HK-2 (cell line): ENCODE data around the gene ZMYND10.
A peak's percentile ranks its signal among the peaks of the same experiment; 100 is the strongest.

Experiments used
- DNase-seq: peaks from one replicate; pipeline ENCODE4 v3.0.0-alpha.2; 2018; ENCODE audit not compliant: unreplicated experiment

Gene ZMYND10

DNA sequence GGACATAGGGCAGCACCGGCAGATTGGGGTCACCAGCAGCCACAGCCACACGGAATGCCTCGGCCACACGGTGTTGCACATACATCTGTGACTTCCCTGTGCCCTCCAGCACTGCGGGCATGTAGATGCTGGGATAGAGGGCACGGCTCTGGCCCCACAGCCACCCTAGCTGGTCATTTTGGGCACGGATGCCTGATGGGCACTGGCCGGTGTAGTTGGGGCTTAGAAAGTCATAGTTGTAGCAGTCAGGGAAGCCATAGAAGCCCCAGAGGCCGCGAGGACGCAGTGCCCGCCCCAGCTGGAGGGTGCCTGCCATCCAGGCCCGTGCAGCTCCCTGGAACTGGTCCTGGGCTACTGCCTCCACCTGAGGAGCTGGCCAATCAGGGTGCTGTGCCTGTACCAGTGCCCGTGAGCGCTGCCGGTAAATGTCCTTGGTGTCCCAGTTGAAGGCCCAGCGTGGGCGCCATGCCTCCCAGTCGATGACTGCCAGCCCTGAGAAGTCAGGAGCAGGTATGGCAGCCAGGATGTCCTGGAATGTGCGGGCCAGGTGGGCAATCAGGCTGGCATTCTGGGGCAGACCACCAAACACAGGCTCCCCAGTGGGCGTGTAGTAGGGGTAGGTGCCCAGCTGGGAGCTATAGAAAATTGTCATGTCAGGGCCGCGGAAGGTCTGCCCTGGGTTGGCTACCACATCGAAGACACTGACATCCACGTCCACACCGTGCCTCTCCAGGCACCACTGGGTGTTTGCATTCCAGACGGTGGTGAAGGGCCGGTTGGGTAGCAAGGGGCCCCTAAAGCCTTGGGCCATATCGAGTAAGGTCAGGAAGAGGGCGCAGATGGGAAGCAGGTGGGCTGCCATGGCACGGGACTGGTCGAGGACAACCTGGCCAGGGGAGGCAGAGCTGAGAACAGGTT, 43.2 kb downstream of the ZMYND10 start:
- no peak for DNase-seq

DNA sequence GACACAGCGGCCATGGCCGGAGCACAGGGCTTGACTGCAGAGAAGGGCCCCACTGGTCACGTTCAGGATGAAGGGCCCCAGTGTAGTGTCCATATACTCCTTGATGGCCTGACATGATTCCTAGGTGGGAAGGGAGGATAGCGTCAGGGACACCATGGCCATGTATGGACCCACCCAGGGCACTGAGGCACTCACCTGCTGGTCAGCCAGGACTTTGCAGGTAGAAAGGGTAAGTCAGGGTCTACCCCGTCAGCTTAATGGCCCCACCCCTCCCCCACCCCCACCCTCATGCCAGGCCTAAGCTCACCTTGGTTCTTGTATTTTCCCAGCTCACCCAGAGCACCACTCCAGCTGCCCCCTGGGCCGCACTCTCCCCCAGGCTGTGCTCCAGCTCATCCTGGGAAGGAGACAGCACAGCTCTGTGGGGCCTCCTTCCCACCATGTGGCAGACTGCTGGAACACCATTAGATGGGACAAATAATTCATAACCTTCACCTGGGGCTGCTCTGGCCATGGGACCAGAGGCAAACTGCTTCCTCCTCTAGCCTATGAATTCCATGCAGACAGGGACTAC, 44.8 kb downstream of the ZMYND10 start:
- DNase-seq, result no peak

DNA sequence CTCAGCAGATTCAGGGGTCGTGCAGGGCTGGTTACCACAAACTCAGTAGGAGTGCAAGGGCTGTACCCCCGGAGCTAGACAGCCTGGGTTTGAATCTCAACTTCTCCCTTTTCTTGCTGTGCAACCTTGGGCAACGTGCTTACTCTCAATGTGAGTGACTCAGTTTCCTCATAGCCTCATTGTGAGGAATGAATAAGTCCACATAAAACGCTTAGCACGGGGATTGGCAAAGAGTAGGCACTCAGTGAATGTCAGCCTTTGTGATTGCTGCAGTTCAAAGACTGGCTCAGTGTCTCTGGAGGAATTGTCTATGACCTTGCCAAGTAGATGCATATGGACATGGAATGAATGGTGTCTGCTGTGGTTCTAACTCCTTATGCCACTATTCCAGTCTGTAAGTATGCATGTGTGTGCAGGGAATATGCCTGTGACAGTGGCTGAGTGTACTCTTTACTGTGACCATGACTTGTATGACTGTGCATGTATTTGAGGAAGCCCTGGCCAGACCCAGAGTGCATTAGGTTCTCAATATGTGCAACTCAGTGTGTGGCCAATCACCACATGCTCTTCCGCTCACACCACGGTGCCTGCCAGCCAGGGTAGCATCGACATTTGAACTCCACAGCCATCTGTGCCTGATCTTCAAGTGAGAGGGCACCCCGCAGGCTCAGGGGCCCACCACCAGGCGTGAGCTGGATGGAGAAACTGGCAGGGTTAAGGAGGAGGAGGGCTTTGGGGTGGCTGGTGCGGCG, 45.4 kb downstream of the ZMYND10 start:
- DNase-seq, result no peak

DNA sequence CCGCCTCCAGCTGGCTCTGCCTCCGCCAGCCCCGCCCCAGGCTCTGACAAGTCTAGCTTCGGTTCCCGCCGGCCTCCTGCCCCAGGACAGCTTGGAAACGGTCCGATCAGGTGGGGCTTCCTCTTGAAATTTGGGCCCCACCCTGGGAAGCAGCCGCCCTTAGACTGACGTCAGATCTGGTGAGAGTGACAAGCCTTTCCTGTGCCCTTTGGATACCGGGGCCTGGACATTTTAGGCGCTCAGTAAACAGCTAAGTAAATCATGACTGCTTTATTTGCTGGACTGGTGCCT, 45.9 kb downstream of the ZMYND10 start:
- no peak for DNase-seq

DNA sequence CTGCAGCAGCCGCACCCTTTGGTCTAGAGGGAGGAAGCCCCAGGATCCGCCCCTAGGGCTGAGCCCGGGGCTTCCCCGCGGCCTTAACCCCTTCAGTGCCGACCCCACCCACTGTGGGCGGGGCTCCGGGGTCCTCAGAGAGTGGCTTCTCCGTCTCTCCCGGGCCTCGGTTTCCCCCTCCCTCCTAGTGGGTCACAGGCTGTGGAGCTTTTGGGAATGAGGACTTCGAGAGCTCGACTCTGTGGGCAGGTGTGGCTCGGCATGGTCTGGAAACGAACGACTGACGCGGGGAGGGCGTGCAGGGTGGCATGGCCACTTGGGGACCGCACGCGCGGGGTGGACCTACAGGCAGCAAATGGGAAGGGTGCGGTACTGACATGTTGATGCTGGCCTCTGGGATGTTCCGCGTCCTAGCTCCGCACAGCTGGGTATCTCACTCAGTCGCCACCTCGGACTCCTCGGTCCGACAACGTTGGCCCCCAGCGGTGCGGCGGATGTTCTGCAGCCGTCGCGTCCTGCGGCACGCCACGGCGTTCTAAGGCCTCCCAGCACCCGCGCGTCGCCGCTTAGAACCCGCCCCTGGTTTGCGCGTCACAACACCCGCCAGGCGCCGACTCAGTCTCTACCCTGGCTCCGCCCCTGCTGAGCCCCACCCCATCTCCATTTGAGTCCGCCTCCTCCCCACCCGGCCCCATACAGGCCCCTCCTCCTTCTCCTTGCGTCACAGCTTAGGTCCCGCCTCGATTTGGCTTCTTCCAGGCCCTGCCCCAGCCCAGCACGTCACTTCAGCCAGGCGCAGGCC, 46.5 kb downstream of the ZMYND10 start, which contains the start of the genes HYAL3 and NAA80:
Gene HYAL3 (minus strand): TSS at position 570 of the 802 bp plus-strand sequence. CDS start 3,803 bp downstream, outside the sequence.
Gene NAA80 (minus strand): TSS at position 570 of the 802 bp plus-strand sequence. CDS start 1,942 bp downstream, outside the sequence.
- peak; percentile 98 for DNase-seq

DNA sequence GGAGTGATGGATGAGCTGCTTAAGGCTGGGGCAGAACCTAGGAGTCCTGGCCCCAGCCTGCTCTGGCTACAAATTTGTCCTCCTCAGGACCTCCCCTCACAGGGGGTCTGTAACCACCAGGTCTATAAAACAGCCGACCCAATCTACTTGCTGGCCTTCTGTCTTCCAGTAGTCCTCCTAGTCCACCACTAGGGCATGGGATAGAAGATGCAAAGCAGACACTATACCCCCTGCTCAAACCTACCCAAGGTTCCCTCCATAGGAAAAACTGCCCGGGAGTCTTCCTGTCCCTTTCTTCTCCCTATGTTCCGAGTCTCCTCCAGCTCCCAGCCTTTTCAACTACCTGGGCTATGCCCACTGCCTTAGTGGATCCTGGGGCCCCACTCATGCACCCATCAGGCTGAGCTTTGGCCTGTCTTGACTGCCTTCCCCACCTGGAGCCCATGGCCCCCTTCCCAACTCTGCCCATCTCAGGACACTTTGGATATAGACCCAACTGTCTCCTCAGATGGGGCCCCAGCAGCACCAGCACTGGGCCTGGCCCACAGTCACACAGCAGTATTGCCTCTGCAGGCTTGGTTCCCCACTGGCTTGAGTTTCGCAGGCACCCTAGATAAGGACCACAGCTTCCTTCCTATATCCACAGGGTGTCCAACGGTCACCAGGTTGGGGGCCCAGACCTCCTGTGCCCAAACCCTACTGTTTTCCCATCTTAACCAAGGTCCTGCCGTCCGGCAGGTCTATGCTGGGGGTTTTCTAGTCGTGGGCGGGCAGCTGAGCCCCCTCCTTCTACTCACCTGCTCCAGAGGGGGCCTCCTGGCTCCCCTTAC, 47.4 kb downstream of the ZMYND10 start:
- DNase-seq, result no peak

DNA sequence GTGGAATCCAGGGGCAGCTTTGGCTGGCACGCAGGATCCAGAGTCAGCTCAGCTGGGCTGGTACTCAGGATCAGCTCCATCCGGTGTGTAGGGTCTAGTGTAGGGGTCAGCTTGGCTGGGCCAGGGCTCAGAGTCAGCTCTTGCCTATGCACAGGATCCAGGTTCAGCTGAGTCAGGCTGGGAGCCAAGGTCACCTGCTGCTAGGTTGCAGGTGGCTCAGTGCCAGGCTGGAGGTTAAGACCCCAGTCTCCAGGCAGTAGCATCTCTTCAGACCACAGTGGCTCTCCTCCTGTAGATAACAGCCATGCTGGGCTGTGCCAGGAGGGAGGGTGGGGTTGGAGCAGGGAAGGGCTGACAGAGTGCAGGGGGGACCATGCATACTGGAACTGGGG, 48.2 kb downstream of the ZMYND10 start:
- DNase-seq, result no peak

DNA sequence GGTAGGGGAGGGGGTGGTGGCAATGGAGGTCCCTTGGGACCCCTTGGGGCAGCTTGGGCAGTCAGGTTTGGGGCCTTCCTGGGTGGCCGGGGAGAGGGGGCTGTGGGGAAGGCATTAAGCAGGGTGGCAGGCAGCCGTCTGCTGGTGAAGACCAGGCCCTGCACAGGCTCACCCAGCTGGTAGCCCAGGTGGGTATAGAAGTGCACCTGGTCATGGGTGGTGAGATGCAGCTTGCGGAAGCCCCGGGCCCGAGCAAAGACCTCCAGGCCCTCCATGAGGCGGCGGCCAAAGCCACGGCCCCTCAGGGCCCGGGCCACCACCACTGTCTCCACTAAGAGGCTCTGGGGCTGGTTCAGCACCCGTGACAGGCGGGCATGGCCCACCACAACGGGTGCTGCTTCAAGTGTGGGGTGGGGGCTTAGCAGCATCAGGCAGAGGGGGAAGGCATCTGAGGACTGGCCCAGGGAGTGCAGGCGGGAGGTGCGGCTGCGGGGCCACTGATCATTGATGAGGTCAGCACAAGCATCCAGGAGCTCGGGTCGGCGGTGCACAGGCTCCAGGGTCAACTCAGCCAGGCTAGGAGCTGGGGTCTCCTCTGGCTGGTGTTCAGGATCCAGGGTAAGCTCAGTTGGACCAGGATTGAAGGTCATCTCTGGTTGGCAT, 48.7 kb downstream of the ZMYND10 start:
- no peak for DNase-seq

DNA sequence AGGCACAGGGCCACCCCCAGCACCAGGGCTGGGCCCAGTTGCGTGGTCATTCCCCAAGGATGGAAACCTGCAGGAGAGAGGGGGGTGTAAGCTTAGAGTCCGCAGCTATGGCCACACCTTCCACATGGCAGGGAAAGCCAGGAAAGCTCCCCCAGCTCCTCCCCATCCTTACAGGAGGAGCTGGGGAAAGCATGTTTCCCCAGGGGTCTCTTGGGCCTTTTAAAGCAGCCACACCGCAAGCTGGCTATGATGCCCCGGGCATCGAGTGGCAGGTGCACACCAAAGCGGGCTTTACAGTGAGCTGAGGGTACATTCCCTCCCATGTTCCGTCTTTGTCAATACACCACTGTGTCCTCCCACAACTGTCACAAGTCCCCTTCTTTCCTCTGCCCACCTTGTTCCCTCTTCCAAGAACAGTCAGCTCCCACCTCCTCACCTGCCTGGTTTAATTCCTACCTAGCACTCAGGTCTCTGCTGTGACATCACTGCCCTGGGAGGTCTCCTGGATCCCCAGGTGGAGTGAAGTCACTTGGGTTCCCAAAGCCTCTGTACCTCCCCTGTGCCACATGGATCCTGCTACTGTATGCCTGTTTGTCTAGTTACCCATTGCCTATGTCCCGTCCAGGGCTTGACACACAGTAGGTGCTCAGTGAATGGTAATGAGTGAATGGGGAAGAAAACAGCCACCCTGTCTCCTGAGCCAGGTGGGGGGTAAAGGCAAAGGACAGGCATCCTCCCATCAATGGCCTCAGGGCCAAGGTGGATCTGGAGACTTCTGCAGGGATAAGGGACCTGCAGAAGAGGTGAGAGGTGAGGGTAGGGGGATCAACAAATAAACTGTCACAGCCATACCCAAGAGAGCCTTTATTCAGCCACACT, 49.7 kb downstream of the ZMYND10 start:
- DNase-seq, result no peak

DNA sequence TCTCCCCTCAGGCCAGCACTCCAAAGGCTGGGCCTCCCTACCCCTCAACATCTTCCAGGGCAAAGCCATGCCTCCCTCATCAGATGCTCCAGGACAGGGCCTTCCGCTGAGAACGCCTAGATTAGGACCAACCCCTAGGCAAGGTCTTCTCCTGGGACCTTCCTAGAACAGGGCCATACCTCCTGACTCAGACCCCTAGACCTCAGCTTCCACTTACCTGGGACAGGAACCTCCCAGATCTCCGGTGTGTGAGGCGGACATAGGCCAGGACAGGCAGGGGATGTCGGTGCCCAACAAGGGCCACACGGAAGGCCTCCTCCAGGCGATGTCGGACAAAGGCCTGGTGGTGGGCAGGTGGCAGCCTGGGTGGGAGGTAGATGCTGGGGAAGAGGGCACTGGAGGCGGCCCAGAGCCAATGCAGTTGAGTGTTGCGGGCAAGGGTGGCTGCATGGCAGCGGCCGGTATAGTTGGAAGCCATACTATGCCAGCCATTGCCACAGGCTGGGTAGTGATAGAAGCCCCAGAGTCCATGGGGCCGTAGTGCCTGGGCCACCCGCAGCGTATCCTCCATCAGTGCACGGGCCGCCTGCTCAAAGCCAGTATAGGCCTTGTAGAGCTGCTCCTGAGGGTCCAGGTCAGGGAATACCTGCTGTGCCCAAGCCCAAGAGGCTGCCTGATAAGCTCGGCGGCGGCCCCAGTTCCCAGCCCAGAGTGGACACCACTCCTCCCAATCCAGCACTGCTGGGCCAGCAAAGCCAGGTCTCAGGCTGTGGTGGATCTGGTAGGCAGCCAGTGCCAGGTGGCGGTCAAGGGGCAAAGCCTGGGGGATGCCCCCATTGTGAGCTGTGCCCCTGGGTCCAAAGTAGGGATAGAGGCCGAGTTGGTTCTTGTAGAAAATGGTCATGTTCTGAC, 50.8 kb downstream of the ZMYND10 start:
- DNase-seq, result no peak

DNA sequence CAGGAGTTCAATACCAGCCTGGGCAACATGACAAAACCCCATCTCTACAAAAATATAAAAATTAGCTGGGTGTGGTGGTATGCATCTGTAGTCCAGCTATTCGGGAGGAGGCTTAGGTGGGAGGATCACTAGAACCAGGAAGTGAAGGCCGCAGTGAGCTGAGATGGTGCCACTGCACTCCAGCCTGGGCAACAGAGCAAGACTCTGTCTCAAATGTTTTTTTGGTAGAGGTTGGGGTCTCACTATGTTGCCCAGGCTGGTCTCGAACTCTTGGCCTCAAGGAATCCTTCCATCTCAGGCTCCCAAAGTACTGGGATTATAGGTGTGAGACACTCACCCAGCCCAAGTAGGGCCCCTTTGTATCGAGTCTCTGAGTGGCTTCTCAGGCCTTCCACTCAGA, 51.4 kb downstream of the ZMYND10 start:
- no peak for DNase-seq

DNA sequence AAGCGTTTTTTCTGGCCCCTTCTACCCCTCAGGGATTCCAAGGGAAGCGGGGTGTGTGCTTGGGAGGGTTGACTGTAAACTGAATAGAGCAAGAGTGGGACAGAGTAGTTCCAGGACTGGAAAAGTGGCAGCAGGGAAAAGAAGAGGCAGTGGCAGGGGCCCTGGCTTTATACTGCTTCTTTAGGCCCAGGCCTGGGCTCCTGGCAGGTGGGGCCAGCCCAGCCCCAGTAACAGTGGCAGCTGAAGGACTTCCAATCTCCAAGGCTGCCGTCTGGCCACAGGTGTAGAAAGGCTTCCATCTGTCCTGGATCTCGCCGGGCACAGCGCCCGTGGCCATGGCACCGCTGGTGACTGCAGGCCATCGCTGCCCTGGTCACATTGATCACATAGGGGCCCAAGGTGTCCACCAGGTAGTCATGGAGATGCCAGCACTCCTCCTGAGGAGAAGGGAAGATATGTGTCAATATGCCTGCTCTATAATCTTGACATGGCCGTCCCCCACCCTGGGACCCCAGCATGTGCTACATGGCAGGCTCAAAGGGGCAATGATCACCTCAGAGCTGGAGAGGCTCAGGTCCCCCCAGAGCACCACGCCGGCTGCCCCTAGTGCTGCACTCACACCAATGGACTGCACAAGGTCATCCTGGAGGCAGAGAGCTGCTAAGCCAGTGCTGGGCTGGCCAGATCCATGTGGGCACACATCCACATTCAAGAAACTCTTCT, 52.3 kb downstream of the ZMYND10 start:
- DNase-seq, result no peak

DNA sequence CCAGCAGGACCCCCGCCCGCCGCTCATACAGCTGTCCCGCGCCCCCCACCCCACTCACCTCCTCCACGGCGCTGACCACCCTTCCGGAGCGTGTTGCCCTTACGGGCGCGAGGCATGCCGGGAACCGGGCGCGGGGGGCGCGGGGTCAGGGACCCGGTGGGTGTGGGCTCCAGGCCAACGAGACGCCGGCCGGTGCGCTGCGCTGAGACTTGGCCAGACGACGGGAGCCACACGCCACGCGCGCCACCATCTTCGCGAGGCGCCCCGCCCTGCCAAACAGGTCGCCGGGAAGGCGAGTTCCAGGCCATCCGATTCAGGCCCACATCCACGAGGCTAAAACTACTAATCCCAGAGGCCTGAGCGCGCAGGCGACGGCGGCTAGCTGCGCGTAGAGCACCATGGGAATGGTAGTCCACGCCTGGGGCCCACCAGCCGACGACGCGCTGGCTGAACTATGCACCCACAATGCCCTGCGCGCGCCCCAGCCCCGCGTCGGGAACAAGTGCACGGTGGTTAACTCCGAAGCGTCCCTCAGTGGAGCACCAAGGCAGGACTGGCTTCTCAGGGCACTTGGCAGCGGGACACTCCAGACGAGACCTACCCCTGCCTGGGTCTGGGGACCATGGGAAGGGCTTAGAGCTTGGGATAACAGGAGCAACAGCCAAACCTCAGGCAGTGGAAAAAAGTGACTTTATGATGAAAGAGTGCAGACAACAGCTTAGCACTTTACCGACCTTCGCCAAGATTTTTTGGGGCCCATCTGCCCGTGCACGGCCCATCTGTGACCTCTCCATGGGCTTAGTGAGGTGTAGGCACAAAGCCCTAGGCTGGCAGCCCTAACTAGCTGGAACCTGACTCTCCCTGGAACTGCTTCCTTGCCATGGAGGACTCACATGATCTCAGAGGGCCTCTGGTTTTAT, 53.1 kb downstream of the ZMYND10 start, which contains the start of gene IFRD2:
Gene IFRD2 (minus strand): TSS at position 271 of the 920 bp plus-strand sequence. CDS start 155 bp downstream, at position 116.
- DNase-seq, result peak; percentile 93
